GM12872 (cell line): Measurements from ENCODE around the gene SWAP70.

Experiments
- TF ChIP-seq, protein P1 (sequence below): IDR thresholded peaks from 3 replicates; pipeline ENCODE4 v1.5.1; 2011; ENCODE audit warnings: low read depth, mild to moderate bottlenecking, low read length, moderate library complexity; ENCODE audit not compliant: insufficient read depth

SWAP70 gene

DNA sequence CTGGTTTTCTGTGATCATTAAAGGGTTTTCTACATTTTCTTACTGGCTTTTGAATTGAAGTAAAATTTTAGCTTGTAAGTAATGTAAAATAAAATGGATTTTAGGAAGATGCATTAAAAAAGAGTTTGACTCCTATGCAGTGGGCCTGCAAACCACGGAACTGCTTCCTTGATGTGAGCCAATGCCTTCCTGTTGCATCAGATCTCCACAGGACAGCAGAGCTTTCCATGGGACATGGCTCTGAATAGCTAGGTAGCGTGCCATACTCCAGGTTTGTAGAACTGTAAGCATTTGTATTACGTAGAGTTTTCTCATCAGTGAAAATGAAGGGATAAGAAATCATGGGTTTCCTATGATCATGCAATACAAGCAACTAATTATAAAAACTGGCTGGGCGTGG is 133.4 kb downstream of the SWAP70 start:
- TF ChIP-seq, protein P1, sequence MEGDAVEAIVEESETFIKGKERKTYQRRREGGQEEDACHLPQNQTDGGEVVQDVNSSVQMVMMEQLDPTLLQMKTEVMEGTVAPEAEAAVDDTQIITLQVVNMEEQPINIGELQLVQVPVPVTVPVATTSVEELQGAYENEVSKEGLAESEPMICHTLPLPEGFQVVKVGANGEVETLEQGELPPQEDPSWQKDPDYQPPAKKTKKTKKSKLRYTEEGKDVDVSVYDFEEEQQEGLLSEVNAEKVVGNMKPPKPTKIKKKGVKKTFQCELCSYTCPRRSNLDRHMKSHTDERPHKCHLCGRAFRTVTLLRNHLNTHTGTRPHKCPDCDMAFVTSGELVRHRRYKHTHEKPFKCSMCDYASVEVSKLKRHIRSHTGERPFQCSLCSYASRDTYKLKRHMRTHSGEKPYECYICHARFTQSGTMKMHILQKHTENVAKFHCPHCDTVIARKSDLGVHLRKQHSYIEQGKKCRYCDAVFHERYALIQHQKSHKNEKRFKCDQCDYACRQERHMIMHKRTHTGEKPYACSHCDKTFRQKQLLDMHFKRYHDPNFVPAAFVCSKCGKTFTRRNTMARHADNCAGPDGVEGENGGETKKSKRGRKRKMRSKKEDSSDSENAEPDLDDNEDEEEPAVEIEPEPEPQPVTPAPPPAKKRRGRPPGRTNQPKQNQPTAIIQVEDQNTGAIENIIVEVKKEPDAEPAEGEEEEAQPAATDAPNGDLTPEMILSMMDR, result no peak

DNA sequence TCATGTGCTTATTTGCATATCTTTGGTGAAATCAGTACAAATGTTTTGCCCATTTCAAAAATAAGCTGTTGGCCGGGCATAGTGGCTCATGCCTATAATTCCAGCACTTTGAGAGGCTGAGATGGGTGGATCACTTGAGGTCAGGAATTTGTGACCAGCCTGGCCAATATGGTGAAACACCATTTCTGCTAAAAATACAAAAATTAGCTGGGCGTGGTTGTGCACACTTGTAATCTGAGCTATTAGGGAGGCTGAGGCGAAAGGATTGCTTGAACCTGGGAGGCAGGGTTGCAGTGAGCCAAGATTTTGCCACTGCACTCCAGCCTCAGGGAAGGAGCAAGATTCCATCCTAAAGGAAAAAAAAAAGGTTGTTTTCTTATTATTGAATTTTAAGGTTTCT is 136.0 kb downstream of the SWAP70 start:
- TF ChIP-seq, protein P1, result no peak

DNA sequence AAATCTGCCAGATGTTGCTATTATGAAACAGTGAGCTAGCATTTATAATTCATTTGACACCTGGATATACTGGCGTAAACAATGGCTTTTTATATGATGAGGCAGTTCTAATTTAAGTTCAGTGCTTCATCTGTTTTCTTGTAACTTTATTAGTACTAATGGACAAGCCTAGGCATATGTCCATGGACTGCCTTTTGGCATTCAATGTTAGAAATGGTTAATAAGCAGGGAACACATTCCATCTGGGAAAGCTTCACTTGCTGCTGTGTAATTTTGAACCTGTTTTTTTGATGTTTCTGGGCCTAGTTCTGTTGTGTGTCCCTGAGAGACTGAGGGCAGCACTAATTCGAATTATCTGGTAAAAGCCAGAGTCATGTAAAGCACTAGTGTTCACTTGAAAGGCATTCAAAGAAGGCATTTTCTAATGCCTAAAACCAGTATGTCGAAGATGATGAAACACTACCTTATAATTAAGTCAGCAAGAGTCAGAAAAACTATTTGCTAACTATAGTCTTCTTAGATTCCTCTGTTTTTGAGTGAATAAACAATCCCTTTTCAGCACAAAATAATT is 138.5 kb downstream of the SWAP70 start:
- TF ChIP-seq, protein P1, result no peak
